ENCODE results near the gene PKP1. TPM values are rescaled to one million over a fixed set of nuclear protein-coding genes. Genes with fewer than 3 reads are reported as not detected.

The PKP1 gene
- total RNA-seq, 1 experiment from 2014 or later: 0.94 TPM

GRCh38 chr1:201355471-201355870 is 72.2 kb downstream of the PKP1 start:
- H2AFZ ChIP-seq: no peak overlapping the region
- H3K4me3 ChIP-seq: no peak overlapping the region
- peaks cover 13% of the 10 kb centered on the region; the same call in 1 of the 2 replicates for H3K4me1 ChIP-seq (replicated peaks; ENCODE audit: insufficient read depth)
- H3K27me3 ChIP-seq (ENCODE audit: insufficient read depth, low read depth): no peaks in the 10 kb centered on the region
- H3K79me2 ChIP-seq (ENCODE audit: low read depth): no peaks in the 10 kb centered on the region
- H3K36me3 ChIP-seq (ENCODE audit: low read depth): no peaks in the 10 kb centered on the region
- CTCF ChIA-PET: no interaction called here
- intact Hi-C loops (cut with micrococcal nuclease; ENCODE audit: unreplicated experiment): no loop called here
- H3K9me2 ChIP-seq (ENCODE audit: insufficient read depth): no peaks in the 10 kb centered on the region
- POLR2A ChIA-PET (ENCODE audit: unreplicated experiment): no interaction called here
- H4K20me1 ChIP-seq (ENCODE audit: insufficient read depth): peaks cover 2% of the 10 kb centered on the region; the same call in 1 of the 2 replicates
- no peak overlapping the region for H3K27ac ChIP-seq
- no peaks in the 10 kb centered on the region for H3K9me3 ChIP-seq (ENCODE audit: insufficient read depth, low read depth)
- TF ChIP-seq EZH2 (IDR thresholded peaks at IDR 0.05; ENCODE audit: low read depth): no peak
- TF ChIP-seq, protein P1, sequence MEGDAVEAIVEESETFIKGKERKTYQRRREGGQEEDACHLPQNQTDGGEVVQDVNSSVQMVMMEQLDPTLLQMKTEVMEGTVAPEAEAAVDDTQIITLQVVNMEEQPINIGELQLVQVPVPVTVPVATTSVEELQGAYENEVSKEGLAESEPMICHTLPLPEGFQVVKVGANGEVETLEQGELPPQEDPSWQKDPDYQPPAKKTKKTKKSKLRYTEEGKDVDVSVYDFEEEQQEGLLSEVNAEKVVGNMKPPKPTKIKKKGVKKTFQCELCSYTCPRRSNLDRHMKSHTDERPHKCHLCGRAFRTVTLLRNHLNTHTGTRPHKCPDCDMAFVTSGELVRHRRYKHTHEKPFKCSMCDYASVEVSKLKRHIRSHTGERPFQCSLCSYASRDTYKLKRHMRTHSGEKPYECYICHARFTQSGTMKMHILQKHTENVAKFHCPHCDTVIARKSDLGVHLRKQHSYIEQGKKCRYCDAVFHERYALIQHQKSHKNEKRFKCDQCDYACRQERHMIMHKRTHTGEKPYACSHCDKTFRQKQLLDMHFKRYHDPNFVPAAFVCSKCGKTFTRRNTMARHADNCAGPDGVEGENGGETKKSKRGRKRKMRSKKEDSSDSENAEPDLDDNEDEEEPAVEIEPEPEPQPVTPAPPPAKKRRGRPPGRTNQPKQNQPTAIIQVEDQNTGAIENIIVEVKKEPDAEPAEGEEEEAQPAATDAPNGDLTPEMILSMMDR (conservative IDR thresholded peaks at IDR 0.05): no peak
- no peaks in the 10 kb centered on the region for H3F3A ChIP-seq (ENCODE audit: insufficient read depth, low read depth)
- no TSS peak for BruUV-seq (replicated peaks)
- H3K4me2 ChIP-seq: no peak overlapping the region
- DNase-seq: no peak

- TF ChIP-seq, protein P1 (conservative IDR thresholded peaks at IDR 0.05): no peak
- no peak for TF ChIP-seq EZH2 (IDR thresholded peaks at IDR 0.05; ENCODE audit: low read depth)
- Histone ChIP-seq H3K9me2 (ENCODE audit: insufficient read depth) (no peaks in the 10 kb centered on the region), H3K36me3 (ENCODE audit: low read depth) (no peaks in the 10 kb centered on the region), H3K4me1 (replicated peaks; ENCODE audit: insufficient read depth) (peaks cover 13% of the 10 kb centered on the region; the same call in 1 of the 2 replicates), H3K79me2 (ENCODE audit: low read depth) (no peaks in the 10 kb centered on the region), H3F3A (ENCODE audit: insufficient read depth, low read depth) (no peaks in the 10 kb centered on the region), H3K27ac (no peak overlapping the region), H2AFZ (no peak overlapping the region), H3K9me3 (ENCODE audit: insufficient read depth, low read depth) (no peaks in the 10 kb centered on the region), H4K20me1 (ENCODE audit: insufficient read depth) (peaks cover 2% of the 10 kb centered on the region; the same call in 1 of the 2 replicates), H3K4me2 (no peak overlapping the region), H3K4me3 (no peak overlapping the region), H3K27me3 (ENCODE audit: insufficient read depth, low read depth) (no peaks in the 10 kb centered on the region)
- intact Hi-C loops (cut with micrococcal nuclease; ENCODE audit: unreplicated experiment): no loop called here
- ChIA-PET POLR2A (ENCODE audit: unreplicated experiment) (no interaction called here), CTCF (no interaction called here)
- no peak for DNase-seq
- BruUV-seq (replicated peaks): no TSS peak
Measured at GRCh38 chr1:201356236-201356635, 72.9 kb downstream of the PKP1 start.

DNA sequence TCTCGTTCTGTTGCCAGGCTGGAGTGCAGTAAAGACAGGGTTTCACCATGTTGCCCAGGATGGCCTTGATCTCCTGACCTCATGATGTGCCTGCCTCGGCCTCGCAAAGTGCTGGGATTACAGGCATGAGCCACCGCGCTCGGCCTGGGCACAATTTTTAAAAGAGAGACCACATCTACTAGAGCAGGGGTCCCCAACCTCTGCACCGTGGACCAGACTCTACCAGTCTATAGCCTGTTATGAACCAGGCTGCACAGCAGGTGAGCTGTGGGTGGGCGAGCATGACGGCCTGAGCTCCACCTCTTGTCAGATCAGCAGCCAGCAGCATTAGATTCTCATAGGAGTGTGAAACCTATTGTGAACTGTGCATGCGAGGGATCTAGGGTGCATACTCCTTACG is 73.4 kb downstream of the PKP1 start:
- no peaks in the 10 kb centered on the region for H3K36me3 ChIP-seq (ENCODE audit: low read depth)
- no peak for DNase-seq
- H3K79me2 ChIP-seq (ENCODE audit: low read depth): no peaks in the 10 kb centered on the region
- H3K27ac ChIP-seq: no peak overlapping the region
- H3K4me1 ChIP-seq (replicated peaks; ENCODE audit: insufficient read depth): peaks cover 13% of the 10 kb centered on the region; the same call in 1 of the 2 replicates
- H3K4me3 ChIP-seq: no peak overlapping the region
- H3F3A ChIP-seq (ENCODE audit: insufficient read depth, low read depth): no peaks in the 10 kb centered on the region
- peaks cover 2% of the 10 kb centered on the region; the same call in 1 of the 2 replicates for H4K20me1 ChIP-seq (ENCODE audit: insufficient read depth)
- H3K4me2 ChIP-seq: no peak overlapping the region
- ChIA-PET CTCF (no interaction called here), POLR2A (ENCODE audit: unreplicated experiment) (no interaction called here)
- H2AFZ ChIP-seq: no peak overlapping the region
- intact Hi-C loops (cut with micrococcal nuclease; ENCODE audit: unreplicated experiment): no loop called here
- TF ChIP-seq, protein P1 (conservative IDR thresholded peaks at IDR 0.05): no peak
- no peak for TF ChIP-seq EZH2 (IDR thresholded peaks at IDR 0.05; ENCODE audit: low read depth)
- H3K9me2 ChIP-seq (ENCODE audit: insufficient read depth): no peaks in the 10 kb centered on the region
- no peaks in the 10 kb centered on the region for H3K9me3 ChIP-seq (ENCODE audit: insufficient read depth, low read depth)
- H3K27me3 ChIP-seq (ENCODE audit: insufficient read depth, low read depth): no peaks in the 10 kb centered on the region
- BruUV-seq (replicated peaks): no TSS peak
